Esophagus squamous epithelium (tissue), 4 donors: ENCODE results near the gene PPFIA2.

Source experiments
- POLR2A ChIP-seq, 4 donors: fragments of 450-650 bp; IDR thresholded peaks; one replicate each; pipeline ENCODE4 v1.6.1; 2017; ENCODE audit warnings: antibody characterized with exemption in 4 of 4, mild to moderate bottlenecking in 4 of 4, moderate library complexity in 3 of 4
- TF ChIP-seq, protein P1 (sequence below), 6 experiments: fragments of 450-650 bp in 4 of 6; fragments of 200-600 bp in 2 of 6; sonication (generic) in 2 of 6; IDR thresholded peaks; one replicate each; pipeline ENCODE4 v1.5.1; 2016 to 2019; ENCODE audit warnings: antibody characterized with exemption in 6 of 6, mild to moderate bottlenecking in 4 of 6, moderate library complexity in 4 of 6

DNA sequence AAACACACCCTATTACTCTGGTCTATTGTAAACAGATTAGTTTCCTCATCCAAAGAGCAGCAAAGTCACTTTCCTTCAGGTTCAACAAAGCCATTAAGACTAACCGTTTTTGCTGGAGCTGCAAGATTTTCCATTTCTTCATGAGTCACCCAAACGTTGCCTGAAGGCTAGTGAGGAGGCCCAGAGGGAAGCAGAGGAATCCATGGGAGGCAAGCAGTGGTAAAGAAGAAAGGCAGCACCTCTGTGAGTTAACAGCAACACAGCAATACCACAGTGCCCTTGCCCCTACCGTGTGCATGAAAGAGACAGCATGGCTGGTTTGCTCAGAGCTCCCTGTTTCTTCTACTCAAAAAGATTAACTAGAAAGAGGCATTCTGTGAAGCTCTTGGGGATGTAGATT, 475.0 kb downstream of the PPFIA2 start:
- no peak for TF ChIP-seq POLR2A (IDR thresholded peaks at IDR 0.05)
- TF ChIP-seq, protein P1, sequence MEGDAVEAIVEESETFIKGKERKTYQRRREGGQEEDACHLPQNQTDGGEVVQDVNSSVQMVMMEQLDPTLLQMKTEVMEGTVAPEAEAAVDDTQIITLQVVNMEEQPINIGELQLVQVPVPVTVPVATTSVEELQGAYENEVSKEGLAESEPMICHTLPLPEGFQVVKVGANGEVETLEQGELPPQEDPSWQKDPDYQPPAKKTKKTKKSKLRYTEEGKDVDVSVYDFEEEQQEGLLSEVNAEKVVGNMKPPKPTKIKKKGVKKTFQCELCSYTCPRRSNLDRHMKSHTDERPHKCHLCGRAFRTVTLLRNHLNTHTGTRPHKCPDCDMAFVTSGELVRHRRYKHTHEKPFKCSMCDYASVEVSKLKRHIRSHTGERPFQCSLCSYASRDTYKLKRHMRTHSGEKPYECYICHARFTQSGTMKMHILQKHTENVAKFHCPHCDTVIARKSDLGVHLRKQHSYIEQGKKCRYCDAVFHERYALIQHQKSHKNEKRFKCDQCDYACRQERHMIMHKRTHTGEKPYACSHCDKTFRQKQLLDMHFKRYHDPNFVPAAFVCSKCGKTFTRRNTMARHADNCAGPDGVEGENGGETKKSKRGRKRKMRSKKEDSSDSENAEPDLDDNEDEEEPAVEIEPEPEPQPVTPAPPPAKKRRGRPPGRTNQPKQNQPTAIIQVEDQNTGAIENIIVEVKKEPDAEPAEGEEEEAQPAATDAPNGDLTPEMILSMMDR (IDR thresholded peaks at IDR 0.05): no peak
